Activated CD8-positive, alpha-beta memory T cell treated with anti-CD3 and anti-CD28 coated beads for 1 hour (primary cell): ENCODE results near the gene SLC34A1.
A peak's percentile ranks its signal among the peaks of the same experiment; 100 is the strongest.
"Not testable (repeated sequence)": the region's sequence is repeated elsewhere in the genome, so short reads cannot be mapped to it uniquely, and the experiment has no call there.

Source experiments
- DNase-seq, 2 donors: peaks; one replicate each; pipeline ENCODE4 v3.0.0-alpha.2; 2020; ENCODE audit warnings: low read depth in 1 of 2; ENCODE audit errors: extremely low read depth in 1 of 2

SLC34A1 gene

DNA sequence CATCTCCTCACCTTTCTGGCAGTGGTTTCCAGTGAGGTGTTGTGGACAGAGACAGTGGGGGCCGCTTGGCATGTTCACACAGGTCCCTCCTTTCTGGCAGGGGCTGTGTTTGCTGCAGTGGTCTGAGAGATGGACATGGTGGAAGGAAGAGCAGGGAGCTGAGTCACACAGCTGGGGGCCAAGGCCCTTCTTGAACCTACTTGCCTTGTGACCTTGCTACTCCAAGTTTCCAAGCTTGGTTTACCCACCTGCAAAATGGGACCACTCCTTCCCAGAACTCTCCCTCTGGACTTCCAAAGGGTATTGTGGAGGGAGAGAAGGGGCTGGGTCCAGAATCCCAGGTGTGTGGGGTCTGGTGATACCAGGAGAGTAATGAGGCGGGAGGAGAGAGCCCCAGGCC lies 21.1 kb downstream of the SLC34A1 start:
- DNase-seq, result no peak

DNA sequence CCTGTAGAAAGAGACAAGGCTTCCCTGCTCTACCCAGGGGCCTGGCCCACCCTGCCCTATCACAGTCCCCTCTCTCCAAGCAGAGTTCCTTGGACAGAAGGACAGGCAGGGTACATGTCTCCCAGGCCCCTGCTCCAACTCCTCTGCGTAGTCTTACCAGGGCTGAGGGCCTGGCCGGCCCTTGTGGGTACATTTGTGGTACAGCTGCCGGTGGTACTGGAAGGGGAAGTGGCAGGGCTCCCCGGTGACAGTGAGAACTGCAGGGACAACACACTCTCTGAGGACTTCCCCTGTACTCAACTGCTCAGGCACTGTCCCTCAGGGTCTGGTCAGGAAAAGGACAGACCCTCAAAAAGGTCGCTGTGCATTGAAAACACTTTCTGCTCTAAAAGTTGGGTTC lies 21.6 kb downstream of the SLC34A1 start:
- DNase-seq, result no peak

DNA sequence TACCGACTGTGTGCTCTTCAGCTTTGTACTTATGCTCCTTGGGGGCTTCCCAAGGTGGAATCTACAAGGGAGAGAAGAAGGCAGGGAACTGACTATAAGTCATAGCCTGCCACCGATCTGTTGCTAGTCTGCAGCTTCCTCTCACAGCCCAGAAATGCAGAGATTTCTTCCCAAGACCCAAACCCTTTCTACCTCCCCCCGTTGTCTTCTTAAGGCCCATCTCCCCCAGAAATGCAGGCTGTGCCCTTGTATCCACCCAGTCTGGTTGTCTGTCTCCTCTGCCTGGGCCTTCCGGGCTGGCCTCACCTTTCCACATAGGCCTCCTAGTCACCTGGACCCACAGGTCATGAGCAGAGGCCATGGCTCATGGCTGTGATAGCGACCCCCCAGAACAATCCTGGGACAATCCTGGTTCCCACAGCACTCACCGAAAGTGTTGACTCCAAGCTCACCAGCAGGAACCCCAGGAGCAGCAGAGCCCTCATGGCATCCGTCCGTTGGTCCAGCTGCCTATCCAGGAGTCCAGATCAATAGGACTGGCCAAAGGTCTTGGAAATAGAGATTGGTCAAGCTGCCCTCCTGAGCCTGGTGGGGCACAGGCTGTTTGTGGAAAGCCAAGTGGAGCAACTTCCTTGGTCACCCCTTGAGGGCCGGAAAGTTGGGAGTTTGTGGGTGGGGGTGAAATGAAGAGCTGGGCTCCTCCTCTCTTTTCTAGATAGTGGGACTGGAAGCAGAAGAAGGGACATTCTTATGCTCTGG lies 25.0 kb downstream of the SLC34A1 start, which contains the start of gene F12:
Gene F12, minus strand, starts transcription at position 522 of the 759 bp plus-strand sequence. Its CDS starts 37 bp downstream, at position 485.
- no peak for DNase-seq

DNA sequence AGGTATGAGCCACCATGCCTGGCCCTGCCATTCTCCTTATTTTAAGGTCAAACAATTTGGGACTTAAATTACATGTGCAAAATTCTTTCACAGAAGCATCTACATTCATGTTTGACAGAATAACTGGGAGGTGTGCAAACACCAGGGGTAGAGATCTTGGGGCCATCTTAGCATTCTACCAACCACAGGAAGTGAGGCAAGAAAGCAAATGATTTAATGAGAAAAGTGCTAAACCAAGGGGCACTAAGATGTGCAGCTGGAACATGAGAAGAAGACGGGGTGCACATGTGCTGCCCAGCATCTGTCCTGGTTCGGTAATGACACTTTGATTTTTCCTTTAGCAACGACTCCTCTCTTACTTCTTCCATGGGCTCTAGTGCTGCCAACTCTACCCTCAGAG lies 26.3 kb downstream of the SLC34A1 start:
- DNase-seq, result no peak

DNA sequence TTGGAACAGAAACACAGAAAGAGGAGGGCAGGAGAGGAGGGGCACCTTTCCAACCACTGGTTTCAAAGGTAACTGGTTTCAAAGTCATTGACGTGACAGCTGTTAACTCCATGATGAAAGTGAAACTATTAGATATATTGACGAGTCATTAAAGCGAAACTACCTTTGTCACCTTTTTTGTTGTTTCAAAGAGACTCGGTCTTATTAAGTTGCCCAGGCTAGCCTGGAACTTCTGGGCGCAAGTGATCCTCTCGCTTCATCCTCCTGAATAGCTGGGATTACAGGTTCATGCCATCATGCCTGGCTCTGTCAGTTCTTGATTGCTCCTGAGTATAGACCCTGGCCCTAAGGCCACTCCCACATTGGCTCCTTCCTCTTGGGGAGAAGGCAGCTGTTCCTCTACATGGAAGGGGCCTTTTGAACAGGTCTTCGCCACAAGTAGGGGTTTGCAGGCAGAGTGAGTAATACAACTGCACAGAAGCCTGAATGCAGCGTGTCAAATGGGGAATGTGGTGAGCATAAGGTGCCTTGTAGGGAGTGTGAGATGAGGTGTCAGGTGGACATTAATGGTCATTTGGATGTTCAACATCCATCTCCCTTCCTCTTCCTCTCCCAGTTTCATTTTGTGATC lies 28.5 kb downstream of the SLC34A1 start:
- no peak for DNase-seq

DNA sequence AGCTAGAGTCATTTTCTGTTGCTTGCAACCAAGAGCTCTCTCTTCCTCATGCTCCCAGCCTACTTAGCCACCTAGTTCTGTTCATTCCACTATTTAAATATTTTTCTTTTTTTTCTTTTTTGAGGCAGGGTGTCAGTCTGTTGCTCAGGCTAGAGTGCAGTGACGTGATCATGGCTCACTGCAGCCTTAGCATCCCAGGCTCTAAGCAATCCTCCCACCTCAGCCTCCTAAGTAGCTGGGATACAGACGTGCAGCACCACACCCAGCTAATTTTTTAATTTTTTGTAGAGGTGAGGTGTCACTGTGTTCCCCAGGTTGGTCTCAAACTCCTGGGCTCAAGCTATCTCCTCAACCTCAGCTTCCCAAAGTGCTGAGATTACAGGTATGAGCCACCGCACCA lies 30.2 kb downstream of the SLC34A1 start:
- no peak for DNase-seq

DNA sequence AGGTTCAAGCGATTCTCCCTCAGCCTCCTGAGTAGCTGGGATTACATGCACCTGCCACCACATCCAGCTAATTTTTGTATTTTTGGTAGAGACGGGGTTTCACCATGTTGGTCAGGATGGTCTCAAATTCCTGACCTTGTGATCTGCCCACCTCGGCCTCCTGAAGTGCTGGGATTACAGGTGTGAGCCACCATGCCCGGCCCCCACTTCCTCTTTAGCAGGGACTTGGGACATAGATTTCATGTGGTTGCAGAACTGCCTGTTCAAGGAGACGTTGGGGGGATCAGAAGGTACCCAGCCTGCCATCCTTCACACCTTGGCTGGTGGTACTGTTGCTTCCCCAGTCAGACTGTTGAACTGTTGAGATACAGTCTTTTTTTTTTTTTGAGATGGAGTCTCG lies 32.8 kb downstream of the SLC34A1 start:
- not testable (repeated sequence) for DNase-seq

DNA sequence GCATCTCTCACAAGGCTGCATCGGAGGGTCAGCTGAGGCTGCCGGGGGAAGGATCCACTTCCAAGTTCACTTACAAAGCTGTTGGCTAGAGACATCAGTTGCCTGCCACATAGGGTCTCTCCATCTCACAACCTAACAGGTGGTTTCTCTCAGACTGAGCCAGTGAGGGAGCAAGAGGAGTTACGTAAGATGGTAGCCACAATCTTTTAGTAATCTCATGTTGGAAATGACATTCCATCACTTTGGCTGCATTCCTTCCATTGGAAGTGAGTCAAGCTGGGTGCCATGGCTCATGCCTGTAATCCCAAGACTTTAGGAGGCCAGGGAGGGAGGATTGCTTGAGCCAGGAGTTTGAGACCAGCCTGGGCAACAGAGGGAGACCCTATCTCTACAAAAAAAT lies 34.8 kb downstream of the SLC34A1 start:
- DNase-seq, result no peak

DNA sequence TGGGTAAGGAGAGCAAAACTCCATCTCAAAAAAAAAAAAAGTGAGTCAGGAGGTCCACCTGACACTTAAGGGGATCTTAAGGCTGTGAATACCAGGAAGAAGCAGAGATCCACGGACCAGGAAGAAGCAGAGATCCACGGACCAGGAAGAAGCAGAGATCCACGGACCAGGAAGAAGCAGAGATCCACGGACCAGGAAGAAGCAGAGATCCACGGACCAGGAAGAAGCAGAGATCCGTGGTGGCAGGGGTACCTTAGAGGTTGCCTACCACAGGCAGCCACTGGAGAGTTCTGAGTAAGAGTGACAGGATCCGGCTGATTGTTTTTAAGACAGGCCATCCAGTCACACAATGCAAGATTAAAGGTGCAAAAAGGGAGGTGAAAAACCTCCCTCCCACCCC lies 36.2 kb downstream of the SLC34A1 start:
- DNase-seq, result not testable (repeated sequence)

DNA sequence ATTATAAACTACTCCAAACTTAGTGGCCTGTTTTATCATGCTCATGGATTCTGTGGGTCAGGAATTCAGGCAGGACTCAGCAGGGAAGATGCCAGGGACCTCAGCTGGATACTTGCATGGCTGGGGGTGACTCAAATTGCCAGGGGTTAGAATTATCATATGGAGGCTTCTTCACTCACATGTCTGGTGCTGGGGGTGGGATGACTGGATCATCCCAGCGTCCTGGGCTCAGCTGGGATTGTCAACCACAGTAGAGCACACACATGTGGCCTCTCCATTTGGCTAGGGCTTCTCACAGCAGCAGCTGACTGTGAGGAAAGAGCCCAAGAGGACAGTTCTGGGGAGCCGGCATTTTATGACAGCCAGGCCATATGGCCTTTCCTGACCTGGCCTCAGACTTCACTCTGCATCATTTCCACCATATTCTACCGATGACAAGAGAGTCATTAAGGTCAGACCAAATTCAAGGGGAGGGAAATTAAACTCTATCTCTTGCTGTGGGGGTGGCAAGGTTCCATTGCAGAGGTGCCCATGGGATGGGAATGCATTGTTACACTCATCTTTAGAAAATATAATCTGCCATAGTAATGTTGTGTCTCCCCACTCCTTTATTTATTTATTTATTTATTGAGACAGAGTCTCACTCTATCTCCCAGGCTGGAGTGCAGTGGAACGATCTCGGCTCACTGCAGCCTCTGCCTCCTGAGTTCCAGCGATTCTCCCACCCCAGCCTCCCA lies 37.0 kb downstream of the SLC34A1 start:
- DNase-seq, result no peak

DNA sequence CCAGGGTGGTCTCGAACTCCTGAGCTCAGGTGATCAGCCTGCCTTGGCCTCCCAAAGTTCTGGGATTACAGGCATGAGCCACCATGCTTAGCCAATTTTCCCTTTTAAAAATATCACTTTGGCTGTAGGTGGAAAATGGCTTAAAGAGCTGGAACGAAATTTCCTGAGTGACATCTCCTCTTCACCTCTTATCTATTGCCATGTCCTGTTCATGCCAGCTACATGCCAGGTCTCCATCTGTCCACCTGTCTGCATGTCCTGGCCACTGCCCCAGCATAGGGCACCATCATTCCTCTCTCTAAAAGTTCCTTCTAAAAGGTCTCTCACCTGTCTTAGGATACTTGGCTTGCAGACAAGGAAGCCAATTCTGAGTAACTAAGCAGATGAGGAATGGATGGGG lies 39.4 kb downstream of the SLC34A1 start:
- DNase-seq, result no peak

DNA sequence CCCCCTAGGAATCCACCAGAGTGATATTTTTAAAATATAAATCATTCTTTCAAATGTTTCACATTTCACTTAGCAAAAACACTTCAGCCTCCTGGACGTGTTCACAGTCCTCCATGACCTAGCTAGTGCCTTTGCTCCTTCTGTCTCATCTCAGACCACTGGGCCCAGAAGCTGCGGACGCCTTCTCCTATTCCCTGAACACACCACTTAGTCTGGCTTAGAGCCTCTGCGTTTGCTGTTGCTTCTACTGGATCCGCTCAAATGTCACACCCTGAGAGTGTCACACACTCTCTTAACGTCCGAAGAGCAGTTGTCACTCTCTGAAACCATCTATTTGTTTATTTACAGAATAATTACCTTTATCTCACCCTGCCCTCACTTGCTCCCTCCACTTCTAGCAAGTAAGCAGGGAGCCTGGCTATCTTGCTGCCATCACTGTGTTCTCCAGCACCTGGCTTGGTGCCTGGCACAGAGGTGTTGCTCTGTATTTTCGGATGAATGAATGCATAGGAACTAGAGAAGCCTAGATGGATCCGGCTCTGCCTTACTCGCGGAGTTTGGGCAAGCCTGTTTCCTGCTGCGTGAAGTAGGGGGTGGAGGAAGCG lies 41.1 kb downstream of the SLC34A1 start:
- no peak for DNase-seq

DNA sequence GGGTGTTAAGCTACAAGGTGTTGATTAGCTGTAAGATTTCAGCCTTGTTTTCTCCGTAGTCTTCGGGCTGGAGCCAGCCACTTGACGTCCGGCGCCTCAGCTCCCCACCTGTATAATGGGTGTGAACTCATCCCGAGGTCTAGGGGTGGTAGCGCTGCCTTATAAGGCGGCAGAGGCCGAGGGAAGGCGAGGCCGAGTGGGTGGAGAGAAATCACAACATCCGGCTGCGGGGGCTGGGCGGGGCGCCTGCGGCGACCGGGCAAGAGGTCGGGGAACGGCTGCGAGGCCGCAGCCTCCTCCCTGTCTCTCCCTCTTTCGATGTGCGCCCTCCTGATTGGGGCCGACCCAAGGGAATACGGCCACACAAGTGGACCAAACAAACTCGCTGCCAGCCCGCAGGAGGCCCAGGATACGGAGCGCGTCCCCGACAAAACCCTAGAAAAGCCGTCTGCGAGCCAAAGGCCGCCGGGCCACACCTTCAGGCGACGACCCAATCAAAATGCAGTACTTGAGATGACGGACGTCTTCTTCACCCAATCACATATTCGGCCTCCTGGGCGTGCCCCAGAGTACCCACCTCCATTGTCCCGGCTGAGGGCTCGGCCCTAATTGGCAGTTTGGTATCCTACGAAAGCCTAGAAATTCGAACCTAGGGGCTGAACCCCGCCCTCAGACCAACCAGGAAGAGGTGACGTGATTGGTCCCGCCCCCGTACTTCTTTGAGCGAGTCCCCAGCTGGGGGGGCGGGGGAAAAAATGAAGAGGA lies 41.7 kb downstream of the SLC34A1 start:
- DNase-seq, result peak; percentile 98 to 100

DNA sequence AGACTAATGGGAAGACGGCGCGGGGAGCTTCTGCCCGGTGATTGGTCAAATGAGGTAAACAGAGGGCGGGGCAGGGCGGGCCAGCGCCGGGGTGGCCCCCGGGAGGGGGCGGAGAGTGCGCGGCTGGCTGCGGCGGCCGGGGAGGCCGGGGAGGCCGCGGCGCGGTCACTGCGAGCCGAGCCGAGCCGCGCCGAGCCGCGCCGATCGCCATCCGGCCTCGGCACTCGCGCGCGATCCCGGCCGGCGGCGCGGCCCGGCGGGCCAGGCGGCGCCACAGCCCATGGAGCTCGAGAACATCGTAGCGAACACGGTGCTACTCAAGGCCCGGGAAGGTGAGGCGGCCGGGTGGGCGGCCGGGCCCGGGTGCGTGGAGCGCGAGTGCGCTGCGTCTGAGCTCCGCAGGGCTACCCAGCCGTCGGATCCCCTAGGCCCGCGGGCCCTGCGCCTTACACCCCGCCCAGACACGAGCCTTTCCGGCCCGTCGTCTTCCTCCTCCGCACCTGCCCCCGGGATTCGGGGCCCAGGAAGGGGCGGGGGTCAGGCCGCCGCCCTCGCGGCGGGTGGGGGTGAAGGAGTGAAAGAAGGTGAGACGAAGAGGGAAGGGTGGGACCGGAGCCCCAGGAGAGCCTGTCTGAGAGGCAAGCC lies 42.5 kb downstream of the SLC34A1 start, which contains the start of gene GRK6:
Gene GRK6, plus strand, starts transcription at position 111 of the 645 bp plus-strand sequence. Its CDS starts 170 bp downstream, at position 281.
- DNase-seq, result peak in 1 of 2 donors; percentile 39

DNA sequence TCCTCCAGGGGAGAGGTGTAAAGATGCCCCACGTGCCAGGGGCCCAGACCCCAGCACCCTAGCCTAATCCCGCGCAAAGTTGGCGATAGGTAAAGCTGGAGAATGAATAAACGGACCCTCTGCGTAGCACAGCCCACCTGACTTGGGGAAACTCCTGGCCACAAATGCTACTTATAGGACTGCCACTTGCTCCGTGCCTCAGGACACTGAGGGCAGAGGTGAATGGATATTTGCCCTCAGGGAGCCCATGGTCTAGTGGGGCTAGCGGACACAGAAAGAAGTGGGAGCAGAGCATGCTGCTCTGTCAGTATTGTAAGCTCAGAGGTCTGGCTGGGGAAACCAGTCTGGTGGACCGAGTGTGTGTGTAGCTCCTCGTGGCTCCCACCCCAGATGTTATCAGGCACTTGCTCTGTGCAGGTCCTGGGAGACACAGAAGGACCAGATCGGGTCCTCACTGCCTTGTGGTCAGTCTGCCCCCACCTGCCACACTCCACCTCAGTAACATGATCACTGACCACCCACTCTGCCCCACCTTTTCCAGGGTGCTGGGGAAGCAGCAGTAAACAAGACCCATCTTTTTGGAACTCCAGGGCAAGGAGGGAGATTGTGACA lies 43.1 kb downstream of the SLC34A1 start:
- no peak for DNase-seq

DNA sequence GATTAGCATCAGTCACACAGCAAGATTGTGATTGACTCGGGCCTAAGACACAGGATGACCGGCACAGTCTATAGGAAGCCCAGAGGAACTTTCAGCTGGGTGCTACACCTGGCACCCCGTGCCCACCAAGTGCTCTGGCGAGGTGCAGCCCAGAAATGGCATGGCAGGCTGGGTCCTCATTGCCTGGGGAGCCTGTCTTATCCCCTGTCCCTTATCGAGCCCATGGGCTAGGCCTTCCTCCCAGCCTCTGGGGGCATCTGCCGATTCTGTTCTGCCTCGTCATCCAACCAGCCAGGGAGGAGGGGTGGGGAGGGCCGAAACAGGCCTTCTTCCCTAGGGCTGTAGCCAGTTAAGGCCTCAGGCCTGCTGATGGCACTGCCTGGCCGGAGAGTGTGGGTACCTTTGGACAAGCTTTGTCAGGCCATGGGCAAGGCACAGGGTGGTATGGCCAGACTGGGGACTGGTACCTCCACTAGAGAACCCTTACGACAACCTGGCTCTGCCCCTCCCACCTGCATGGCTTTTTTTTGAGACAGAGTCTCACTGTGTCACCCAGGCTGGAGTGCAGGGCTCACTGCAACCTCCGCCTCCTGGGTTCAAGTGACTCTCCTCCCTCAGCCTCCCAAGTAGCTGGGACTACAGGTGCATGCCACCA lies 43.8 kb downstream of the SLC34A1 start:
- DNase-seq, result no peak

DNA sequence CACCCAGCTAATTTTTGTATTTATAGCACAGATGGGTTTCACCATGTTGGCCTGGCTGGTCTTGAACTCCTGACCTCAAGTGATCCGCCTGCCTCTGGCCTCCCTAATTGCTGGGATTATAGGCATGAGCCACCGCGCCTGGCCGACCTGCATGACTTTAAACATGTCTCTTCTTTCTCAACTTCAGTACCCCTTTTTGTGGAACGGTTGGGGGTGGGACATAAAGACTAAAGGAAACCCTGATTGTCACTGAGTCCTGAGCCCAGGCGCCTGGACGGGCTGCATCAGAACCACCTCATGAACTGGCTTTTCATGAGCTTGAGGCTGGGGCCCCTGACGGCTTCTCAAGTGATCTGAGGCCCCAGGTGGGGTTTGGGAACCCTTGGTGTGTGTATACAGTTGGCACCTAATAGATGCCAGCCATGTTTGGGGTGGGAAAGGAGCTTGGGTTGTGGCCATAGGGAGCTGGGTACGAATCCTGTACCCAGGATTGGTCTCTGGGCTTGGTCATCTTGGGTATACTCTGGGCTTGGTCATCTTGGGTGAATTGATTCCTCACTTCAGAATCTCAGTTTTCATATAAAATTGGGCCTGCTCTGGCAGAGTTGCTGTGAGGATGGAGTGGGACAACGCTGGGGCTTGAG lies 44.5 kb downstream of the SLC34A1 start:
- DNase-seq, result no peak

DNA sequence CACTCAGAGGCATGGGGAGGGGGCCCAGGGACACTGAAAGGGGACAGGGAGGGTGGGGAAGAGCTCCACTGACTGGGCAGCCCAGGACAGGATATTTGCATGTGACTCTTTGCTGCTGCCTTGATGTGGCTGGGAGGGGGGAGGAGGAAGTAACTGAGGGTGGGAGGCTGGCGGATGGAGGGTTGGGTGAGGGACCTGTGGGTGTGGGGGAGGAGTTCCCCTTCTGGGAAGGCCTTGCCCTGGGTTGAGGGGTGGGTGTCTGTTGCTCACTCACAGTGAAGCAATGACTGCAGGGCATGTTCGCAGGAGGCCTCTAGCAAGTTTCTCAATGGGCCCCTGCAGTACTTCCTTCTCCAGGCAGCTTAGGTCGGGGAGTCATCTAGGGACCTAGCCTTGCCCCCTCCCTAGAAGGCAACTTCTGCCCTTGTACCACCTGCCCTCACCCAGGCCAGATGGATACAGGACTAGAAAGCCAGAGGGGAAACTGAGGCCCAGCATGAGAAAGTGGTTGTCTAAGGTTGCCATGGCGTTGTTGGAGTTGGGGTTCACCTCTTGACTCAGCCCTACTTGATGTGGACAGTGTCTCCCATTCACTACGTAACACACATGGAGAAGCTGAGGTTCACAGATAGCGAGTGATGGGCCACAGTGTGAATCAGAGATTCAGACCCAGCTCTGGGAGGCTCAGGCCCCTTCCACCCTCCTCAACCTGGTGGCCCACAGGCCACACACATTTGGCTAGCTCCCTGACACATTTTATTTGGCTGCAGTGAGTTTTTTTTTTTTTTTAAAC lies 45.2 kb downstream of the SLC34A1 start:
- DNase-seq, result peak; percentile 55 to 64
